Stimulated activated CD4-positive, alpha-beta T cell treated with anti-CD3 and anti-CD28 coated beads, Interleukin-12 subunit alpha, Interleukin-12 subunit beta, amount 100 ng/mL, for 48 hours (primary cell): ENCODE measurements around the gene NDUFA7.
"Not testable (repeated sequence)": the region's sequence is repeated elsewhere in the genome, so short reads cannot be mapped to it uniquely, and the experiment has no call there.

Experiments used
- DNase-seq, 3 donors: peaks; one replicate each; pipeline ENCODE4 v3.0.0-alpha.2; 2020; ENCODE audit warnings: low read depth in 2 of 3, low spot score in 1 of 3

The NDUFA7 gene

GRCh38 chr19:8269724-8270123, 51.5 kb downstream of the NDUFA7 start:
- no peak for DNase-seq

- no peak for DNase-seq
Measured at GRCh38 chr19:8265872-8266271, 55.3 kb downstream of the NDUFA7 start.

- not testable (repeated sequence) for DNase-seq
Measured at GRCh38 chr19:8264248-8264647, 56.9 kb downstream of the NDUFA7 start.

GRCh38 chr19:8262431-8262830, 58.7 kb downstream of the NDUFA7 start:
- DNase-seq = no peak

GRCh38 chr19:8261881-8262280, 59.3 kb downstream of the NDUFA7 start:
- no peak for DNase-seq

- no peak for DNase-seq
Measured at GRCh38 chr19:8261347-8261746, 59.8 kb downstream of the NDUFA7 start.
